GM12864 (cell line): ENCODE data around the gene CRNKL1.
A peak's percentile ranks its signal among the peaks of the same experiment; 100 is the strongest.

Experiments
- DNase-seq: peaks from one replicate; pipeline ENCODE4 v3.0.0-alpha.2; 2011; ENCODE audit warnings: low read depth
- H3K4me3 ChIP-seq: 2 replicates; pipeline ENCODE4 v1.5.1; 2011; ENCODE audit warnings: mild to moderate bottlenecking, low read depth, low read length, control low read depth
- CTCF ChIP-seq: IDR thresholded peaks from 2 replicates; pipeline ENCODE4 v1.5.1; 2011; ENCODE audit warnings: low read depth, mild to moderate bottlenecking, moderate library complexity, low read length, control low read depth, inconsistent platforms; ENCODE audit errors: missing control alignments

Gene CRNKL1

DNA sequence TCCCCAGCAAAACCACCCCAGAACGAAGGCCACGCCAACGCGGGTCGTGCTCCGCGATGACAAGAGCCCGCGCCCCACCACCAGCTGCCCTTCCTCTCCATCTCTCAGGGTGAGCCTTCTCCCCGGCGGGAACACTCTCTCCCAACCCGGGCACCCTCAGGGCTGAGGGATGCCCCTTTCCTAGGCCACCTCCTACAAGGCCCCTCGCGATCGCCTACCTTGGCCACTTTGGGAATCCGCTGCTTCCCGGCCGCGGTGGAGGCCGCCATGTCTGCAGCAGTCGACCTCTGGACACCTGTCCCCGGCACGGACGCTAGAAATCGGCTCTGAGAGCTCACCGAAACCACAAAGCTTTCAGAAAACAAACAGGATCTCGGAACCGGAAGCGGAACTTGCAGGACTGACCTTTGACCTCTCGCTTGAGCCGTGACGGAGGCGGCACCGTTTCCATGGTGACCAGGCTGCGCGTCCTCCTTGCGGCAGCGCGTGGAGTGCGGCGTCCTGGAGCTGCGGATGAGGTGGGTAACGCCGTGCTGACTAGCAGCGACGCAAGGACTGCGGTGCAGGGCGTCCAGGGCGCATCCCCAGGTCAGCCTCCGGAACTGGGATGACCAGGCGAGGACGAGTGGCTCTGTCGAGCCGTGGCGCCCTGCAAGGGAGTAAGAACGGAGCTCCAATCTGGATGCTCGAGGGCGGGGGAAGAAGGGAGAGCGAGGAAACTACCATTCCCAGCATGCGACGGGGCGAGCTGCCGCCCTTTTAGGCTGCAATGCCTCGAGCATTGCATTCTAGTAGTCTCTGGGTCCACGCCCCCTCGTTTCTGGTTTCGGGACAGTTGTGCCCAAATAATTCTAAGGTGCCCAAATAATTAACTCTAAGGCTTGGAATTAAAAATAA lies at the start of gene CRNKL1, which contains the start of gene CFAP61:
Gene CRNKL1 (minus strand): TSS at position 393 of the 897 bp plus-strand sequence. CDS start 124 bp downstream, at position 269.
Gene CFAP61 (plus strand): TSS at position 459 of the 897 bp plus-strand sequence. CDS start 4,122 bp downstream, outside the sequence.
- H3K4me3 ChIP-seq, result peak within 1 kb of the TSS; percentile 82
- peak; percentile 98 for DNase-seq
- no peak for TF ChIP-seq CTCF

- no peak for DNase-seq
Measured at GRCh38 chr20:20100881-20101280, 48.6 kb upstream of the CRNKL1 start.

DNA sequence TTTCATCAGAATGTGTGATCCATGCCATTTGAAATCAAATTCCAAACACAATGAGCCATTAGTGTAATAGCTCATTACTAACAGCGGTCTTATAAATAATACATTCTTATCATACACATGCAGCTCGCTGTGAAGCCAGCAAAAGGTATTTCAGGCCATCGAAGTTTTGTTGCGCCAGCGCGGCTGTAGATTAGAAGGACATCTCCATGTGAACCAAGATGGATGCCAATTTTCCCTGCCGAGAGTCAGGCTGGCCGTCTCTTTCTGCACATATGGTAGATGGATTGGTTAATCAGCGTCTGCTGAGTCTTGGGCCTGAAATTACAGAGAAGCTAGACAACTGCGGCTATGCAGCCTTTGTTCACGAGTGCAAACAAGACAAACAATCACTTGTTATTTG lies 44.2 kb upstream of the CRNKL1 start:
- no peak for TF ChIP-seq CTCF
- DNase-seq, result no peak
- no peak overlapping the region for H3K4me3 ChIP-seq

More at GRCh38 chr20:20100881-20101280, 48.6 kb upstream of the CRNKL1 start:
- H3K4me3 ChIP-seq, result no peak overlapping the region
- TF ChIP-seq CTCF, result no peak

DNA sequence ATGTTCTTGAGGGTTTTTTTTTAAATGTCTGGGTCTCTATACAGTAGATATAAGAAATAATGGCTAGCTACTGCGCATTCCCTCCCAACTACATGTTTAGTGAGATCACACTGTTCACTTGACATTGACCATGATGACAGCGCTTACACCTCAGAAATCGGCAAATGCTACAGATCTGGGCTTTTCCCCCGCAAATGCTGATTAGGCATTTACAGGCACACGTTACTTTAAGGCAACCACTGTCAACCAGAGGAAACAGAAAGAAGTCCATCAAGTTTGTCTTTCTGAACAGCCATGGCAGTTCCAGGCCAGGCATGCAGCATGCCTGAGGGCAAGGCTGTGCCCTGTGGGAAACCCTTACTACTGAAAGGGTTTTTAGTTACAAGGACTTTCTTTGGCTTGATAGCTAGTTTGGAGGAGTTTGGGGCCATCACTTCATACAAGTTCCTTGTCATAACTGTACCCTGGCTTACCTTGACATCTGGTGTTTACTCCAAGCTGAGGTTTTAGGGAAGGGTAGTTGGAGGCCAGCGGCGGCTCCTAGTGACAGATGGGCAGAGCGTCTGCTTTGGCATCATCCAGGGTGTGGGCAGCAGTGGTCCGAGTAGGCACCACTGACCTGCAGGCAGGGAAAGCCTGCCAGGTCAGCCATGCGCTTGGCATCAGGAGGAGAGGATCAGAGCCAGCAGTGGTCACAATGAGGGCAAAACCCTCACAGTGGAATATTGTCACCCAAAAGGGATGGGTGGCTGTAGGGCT lies 43.0 kb upstream of the CRNKL1 start:
- TF ChIP-seq CTCF, result no peak
- DNase-seq, result no peak
- H3K4me3 ChIP-seq, result no peak overlapping the region

DNA sequence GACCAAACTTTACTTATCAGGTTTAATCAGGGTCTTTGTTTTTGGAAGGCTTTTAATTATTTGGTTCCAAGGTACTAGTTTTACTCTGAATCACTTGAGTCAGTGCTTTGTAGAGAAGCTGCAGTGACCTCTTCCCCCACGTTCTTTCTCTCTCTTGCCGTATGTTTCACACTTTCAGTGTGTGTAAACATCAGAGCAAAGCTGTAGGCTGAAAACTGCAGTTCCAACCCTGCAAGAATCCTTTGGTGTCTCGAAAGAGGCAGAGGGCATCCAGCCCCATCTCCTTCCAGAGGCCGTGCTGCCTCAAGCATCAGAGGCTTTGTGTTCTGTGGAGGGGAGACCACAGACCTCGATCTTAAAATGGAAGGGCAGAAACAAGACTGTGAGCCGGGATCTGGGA lies 42.1 kb upstream of the CRNKL1 start:
- TF ChIP-seq CTCF, result no peak
- DNase-seq, result no peak
- H3K4me3 ChIP-seq, result no peak overlapping the region

DNA sequence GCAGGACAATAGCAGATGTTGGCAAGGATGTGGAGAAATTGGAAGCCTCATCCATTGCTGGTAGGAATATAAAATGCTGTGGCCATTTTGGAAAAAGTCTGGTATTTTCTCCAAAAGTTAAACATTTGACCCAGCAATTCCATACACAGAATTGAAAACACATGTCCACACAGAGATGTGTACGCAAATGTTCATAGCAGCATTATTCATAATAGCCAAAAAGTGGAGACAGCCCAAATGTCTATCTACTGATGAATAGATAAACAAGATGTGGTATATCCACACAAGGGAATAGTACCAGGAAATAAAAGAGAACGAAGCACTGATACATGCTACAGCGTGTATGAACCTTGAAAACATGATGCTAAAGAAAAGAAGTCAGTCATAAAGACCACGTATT lies 40.6 kb upstream of the CRNKL1 start:
- TF ChIP-seq CTCF, result no peak
- no peak overlapping the region for H3K4me3 ChIP-seq
- DNase-seq, result no peak
